OCI-LY7 (cell line): ENCODE results near the gene CLUH.

Experiments used
- CTCF ChIP-seq: fragments of 200-600 bp; sonication (generic); conservative IDR thresholded peaks from 2 replicates; pipeline ENCODE4 v1.5.1; 2014; ENCODE audit warnings: mild to moderate bottlenecking, antibody characterized with exemption, low read length, moderate library complexity, mixed read lengths
- EZH2phosphoT487 ChIP-seq: fragments of 200-600 bp; sonication (generic); IDR thresholded peaks from 2 replicates; pipeline ENCODE4 v1.6.1; 2018; ENCODE audit warnings: low read depth, borderline replicate concordance, mild to moderate bottlenecking, mixed run types, antibody characterized with exemption, low read length, moderate library complexity, mixed read lengths

GRCh38 chr17:2707721-2708584, 3.6 kb downstream of the CLUH start:
- TF ChIP-seq CTCF (peak; percentile 67), EZH2phosphoT487 (no peak)
